K562 (cell line): ENCODE measurements around the gene ACAD10. TPM values are rescaled to one million over a fixed set of nuclear protein-coding genes. Genes with fewer than 3 reads are reported as not detected.

ENCODE experiments used
- ARHGAP35 ChIP-seq: fragments of 450-650 bp; IDR thresholded peaks from 2 replicates; pipeline ENCODE4 v1.6.1; 2018; ENCODE audit not compliant: partially characterized antibody
- CBFB ChIP-seq: sonication (generic); formaldehyde crosslinking; IDR thresholded peaks from 2 replicates; pipeline ENCODE4 v1.4.0; 2020; ENCODE audit warnings: mild to moderate bottlenecking, missing genetic modification reagents
- CREB3L1 ChIP-seq: fragments of 450-650 bp; IDR thresholded peaks from 2 replicates; pipeline ENCODE4 v1.6.1; 2014; ENCODE audit warnings: low read depth, mild to moderate bottlenecking, moderate library complexity, borderline replicate concordance
- EP400 ChIP-seq: fragments of 450-650 bp; IDR thresholded peaks from 2 replicates; pipeline ENCODE4 v1.6.1; 2017; ENCODE audit warnings: antibody characterized with exemption, mild to moderate bottlenecking, moderate library complexity
- NUFIP1 ChIP-seq: fragments of 450-650 bp; IDR thresholded peaks from 2 replicates; pipeline ENCODE4 v1.6.1; 2018; ENCODE audit not compliant: partially characterized antibody
- PATZ1 ChIP-seq: fragments of 250-450 bp; sonication (Bioruptor Pico); IDR thresholded peaks from 2 replicates; pipeline ENCODE4 v1.5.0; 2020; ENCODE audit warnings: mild to moderate bottlenecking, borderline replicate concordance
- PHB ChIP-seq: fragments of 250-450 bp; sonication (Bioruptor Pico); IDR thresholded peaks from 2 replicates; pipeline ENCODE4 v1.5.0; 2021
- RUNX1 ChIP-seq: sonication (generic); IDR thresholded peaks from 2 replicates; pipeline ENCODE4 v1.6.1; 2016; ENCODE audit warnings: antibody characterized with exemption, low read depth
- SAP30 ChIP-seq: fragments of 200-600 bp; sonication (generic); IDR thresholded peaks from 2 replicates; pipeline ENCODE4 v1.6.1; 2012; ENCODE audit warnings: borderline replicate concordance, low read depth, mild to moderate bottlenecking, moderate library complexity, low read length, control low read depth, inconsistent platforms; ENCODE audit not compliant: insufficient read depth, poor library complexity, severe bottlenecking
- XRCC4 ChIP-seq: IDR thresholded peaks from one replicate; pipeline ENCODE4 v1.6.1; 2011; ENCODE audit not compliant: insufficient read depth, insufficient read length; ENCODE audit errors: extremely low read depth
- ZEB2 ChIP-seq: fragments of 450-650 bp; IDR thresholded peaks from 2 replicates; pipeline ENCODE4 v1.6.1; 2016
- ZNF384 ChIP-seq: IDR thresholded peaks from 2 replicates; pipeline ENCODE4 v1.6.1; 2012; ENCODE audit warnings: low read depth, low read length, improper control_type of control experiment
- polyA plus RNA-seq, 8 experiments: library from polyadenylated mRNA; depleted of rRNA in 4 of 8; stranded (reverse) in 5 of 8; unstranded in 3 of 8; fragments of >200 nt; fragmentation: Nextera tagmentation in 2 of 8; fragmentation: Illumina TruSeq in 1 of 8; extraction: Ambion mirVana in 2 of 8; extraction: Trizol in 1 of 8; gene quantifications; 2 replicates each; pipeline versions ENCODE4 v1.2.1 to v1.2.3, GENCODE V29; 2011 to 2014; ENCODE audit warnings: inconsistent platforms in 1 of 8, missing spikeins in 1 of 8
- total RNA-seq, 7 experiments: library from RNA; depleted of rRNA in 6 of 7; stranded (reverse); fragments of >200 nt in 6 of 7; fragmentation: Illumina TruSeq in 2 of 7; extraction: Trizol in 2 of 7; gene quantifications; 2 replicates each; pipeline versions ENCODE4 v1.2.1 to v1.2.3, GENCODE V29; 2011 to 2021; ENCODE audit warnings: low replicate concordance in 1 of 7
- TF ChIP-seq, protein P1 (sequence below): fragments of 250-450 bp; sonication (Bioruptor Pico); IDR thresholded peaks from 2 replicates; pipeline ENCODE4 v1.5.0; 2021
- TF ChIP-seq, protein P2 (sequence below): fragments of 250-450 bp; sonication (Bioruptor Pico); IDR thresholded peaks from 2 replicates; pipeline ENCODE4 v1.8.0; 2021; ENCODE audit warnings: borderline replicate concordance, mild to moderate bottlenecking, moderate library complexity; ENCODE audit not compliant: poor library complexity, severe bottlenecking
- TF ChIP-seq, protein P3 (sequence below): fragments of 450-650 bp; formaldehyde crosslinking; IDR thresholded peaks from 2 replicates; pipeline ENCODE4 v1.4.0; 2020; ENCODE audit warnings: mild to moderate bottlenecking
- TF ChIP-seq, protein P4 (sequence below): fragments of 450-650 bp; IDR thresholded peaks from 2 replicates; pipeline ENCODE4 v1.6.1; 2018; ENCODE audit not compliant: partially characterized antibody

ACAD10 gene
- total and polyA plus RNA-seq, 9 of the 15 experiments (the other 6 are each of a cell fraction or from before 2014, with no cell fraction given), result 2.3 to 19.2 (median 12.0) TPM

DNA sequence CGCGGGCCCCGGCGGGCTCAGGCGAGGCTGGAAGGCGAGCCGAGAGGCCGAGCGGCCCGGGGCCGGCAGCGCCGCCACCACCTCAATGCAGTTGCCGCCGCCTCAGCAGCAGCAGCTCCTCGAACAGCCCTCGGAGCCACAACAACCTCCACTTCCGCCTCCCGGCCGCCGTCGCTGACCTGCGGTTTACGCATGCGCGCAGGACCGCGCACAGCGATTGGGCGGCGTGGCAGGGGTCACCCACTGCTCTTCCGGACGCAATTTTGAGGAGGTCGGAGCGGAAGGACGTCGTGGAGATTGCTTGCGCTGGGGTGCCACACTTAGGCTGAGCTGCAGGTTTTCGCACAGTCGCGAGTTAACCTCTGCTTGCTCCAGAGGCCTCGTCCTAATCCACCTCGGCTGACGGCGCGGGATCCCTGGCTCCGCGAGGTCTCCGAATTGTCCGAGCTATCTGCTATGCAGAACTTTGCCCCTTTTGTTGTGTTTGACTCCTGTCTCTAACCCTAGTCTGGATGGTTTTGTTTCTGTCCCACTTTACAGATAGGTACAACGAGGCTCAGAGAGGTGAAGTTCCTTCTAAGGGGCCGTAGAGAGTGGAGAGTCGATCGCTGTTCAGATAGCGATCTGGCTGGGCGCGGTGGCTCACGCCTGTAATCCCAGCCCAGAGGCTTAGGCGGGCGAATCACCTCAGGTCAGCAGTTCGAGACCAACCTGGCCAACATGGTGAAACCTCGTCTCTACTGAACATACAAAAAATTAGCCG, at the start of gene ACAD10, which contains the start of gene BRAP (continued):
- TF ChIP-seq RUNX1 (no peak), PHB (CRISPR knock-in tag) (no peak), NUFIP1 (no peak), XRCC4 (no peak), CBFB (no peak), SAP30 (peak; percentile 61), CREB3L1 (peak; percentile 82), ZNF384 (no peak), EP400 (peak; percentile 92), ZEB2 (no peak), PATZ1 (CRISPR knock-in tag) (no peak), ARHGAP35 (no peak)
- TF ChIP-seq, protein P1, sequence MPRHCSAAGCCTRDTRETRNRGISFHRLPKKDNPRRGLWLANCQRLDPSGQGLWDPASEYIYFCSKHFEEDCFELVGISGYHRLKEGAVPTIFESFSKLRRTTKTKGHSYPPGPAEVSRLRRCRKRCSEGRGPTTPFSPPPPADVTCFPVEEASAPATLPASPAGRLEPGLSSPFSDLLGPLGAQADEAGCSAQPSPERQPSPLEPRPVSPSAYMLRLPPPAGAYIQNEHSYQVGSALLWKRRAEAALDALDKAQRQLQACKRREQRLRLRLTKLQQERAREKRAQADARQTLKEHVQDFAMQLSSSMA, result peak; percentile 81; the same call in 1 of the 2 replicates
- TF ChIP-seq, protein P2, sequence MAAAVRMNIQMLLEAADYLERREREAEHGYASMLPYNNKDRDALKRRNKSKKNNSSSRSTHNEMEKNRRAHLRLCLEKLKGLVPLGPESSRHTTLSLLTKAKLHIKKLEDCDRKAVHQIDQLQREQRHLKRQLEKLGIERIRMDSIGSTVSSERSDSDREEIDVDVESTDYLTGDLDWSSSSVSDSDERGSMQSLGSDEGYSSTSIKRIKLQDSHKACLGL (CRISPR knock-in tag), result no peak
- TF ChIP-seq, protein P3, sequence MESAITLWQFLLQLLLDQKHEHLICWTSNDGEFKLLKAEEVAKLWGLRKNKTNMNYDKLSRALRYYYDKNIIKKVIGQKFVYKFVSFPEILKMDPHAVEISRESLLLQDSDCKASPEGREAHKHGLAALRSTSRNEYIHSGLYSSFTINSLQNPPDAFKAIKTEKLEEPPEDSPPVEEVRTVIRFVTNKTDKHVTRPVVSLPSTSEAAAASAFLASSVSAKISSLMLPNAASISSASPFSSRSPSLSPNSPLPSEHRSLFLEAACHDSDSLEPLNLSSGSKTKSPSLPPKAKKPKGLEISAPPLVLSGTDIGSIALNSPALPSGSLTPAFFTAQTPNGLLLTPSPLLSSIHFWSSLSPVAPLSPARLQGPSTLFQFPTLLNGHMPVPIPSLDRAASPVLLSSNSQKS (CRISPR knock-in tag), result no peak
- TF ChIP-seq, protein P4, sequence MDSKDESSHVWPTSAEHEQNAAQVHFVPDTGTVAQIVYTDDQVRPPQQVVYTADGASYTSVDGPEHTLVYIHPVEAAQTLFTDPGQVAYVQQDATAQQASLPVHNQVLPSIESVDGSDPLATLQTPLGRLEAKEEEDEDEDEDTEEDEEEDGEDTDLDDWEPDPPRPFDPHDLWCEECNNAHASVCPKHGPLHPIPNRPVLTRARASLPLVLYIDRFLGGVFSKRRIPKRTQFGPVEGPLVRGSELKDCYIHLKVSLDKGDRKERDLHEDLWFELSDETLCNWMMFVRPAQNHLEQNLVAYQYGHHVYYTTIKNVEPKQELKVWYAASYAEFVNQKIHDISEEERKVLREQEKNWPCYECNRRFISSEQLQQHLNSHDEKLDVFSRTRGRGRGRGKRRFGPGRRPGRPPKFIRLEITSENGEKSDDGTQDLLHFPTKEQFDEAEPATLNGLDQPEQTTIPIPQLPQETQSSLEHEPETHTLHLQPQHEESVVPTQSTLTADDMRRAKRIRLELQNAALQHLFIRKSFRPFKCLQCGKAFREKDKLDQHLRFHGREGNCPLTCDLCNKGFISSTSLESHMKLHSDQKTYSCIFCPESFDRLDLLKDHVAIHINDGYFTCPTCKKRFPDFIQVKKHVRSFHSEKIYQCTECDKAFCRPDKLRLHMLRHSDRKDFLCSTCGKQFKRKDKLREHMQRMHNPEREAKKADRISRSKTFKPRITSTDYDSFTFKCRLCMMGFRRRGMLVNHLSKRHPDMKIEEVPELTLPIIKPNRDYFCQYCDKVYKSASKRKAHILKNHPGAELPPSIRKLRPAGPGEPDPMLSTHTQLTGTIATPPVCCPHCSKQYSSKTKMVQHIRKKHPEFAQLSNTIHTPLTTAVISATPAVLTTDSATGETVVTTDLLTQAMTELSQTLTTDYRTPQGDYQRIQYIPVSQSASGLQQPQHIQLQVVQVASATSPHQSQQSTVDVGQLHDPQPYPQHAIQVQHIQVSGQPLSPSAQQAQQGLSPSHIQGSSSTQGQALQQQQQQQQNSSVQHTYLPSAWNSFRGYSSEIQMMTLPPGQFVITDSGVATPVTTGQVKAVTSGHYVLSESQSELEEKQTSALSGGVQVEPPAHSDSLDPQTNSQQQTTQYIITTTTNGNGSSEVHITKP, result peak; percentile 43
